HG03439 (cell line): ENCODE measurements around the gene POLR2L.

Experiments
- ATAC-seq: cut with Tn5 transposase; IDR thresholded peaks from one replicate; pipeline ENCODE4 v1.9.1; 2021; ENCODE audit warnings: mild to moderate bottlenecking, moderate library complexity; ENCODE audit not compliant: unreplicated experiment

POLR2L gene

DNA sequence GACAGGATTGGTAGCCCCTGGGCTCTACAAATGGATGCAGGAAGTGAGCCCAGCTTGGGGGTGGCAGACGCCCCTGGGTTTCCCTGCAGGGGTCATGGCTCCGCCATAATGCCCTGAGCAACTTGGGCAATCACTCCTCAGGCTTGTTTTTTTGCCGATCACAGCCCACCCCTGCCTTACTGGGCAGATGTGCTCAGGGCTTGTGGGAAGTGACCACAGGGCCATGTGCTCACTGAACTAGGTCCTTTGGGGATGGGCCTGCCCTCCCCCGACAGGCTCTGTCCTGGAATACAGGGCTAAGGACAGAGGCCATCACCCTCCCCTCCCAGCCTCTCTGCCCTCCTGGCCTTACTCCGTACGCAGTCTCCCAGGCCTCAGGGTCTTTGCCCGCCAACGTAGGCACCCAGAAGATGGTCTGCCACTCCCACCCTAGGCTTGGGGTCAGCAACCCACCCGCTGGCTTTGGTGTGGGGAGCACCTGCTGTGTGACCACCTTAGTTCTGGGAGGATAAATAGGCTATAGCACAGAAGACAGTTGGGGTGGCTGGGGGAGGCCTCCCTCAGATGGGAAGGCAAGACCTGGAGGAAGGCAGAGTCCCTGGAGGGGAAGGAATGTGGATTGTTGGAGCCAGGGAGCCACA, 28.8 kb downstream of the POLR2L start:
- ATAC-seq, result no peak

DNA sequence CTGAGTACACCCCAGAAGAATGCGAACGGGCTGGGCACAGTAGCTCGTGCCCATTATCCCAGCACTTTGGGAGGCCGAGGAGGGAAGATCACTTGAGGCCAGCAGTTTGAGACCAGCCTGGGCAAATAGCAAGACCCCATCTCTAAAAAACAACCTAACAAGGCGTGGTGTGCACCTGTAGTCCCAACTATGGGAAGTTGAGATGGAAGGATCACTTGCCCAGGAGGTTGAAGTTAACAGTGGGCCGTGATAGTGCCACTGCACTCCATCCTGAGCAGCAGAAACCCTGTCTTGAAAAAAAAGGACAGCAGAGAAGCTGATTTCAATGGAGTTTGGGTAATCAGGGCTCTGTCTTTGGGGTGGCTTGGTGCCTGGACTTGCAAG, 29.3 kb downstream of the POLR2L start:
- no peak for ATAC-seq

DNA sequence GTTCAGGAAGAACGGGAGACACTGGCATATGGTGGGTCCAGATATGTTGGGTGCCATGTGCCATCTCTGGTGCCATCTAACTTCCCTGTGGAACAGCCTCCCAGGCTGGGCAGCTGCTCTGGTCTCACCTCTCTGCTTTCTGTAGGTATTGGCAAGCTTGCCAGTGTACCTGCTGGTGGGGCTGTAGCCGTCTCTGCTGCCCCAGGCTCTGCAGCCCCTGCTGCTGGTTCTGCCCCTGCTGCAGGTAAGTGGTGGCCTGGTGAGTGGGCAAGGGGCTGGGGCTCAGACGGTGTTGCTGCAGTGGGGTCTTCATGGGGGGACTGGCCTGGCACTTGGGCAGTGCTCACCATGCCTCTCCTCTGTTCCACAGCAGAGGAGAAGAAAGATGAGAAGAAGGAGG, 29.9 kb downstream of the POLR2L start:
- no peak for ATAC-seq

DNA sequence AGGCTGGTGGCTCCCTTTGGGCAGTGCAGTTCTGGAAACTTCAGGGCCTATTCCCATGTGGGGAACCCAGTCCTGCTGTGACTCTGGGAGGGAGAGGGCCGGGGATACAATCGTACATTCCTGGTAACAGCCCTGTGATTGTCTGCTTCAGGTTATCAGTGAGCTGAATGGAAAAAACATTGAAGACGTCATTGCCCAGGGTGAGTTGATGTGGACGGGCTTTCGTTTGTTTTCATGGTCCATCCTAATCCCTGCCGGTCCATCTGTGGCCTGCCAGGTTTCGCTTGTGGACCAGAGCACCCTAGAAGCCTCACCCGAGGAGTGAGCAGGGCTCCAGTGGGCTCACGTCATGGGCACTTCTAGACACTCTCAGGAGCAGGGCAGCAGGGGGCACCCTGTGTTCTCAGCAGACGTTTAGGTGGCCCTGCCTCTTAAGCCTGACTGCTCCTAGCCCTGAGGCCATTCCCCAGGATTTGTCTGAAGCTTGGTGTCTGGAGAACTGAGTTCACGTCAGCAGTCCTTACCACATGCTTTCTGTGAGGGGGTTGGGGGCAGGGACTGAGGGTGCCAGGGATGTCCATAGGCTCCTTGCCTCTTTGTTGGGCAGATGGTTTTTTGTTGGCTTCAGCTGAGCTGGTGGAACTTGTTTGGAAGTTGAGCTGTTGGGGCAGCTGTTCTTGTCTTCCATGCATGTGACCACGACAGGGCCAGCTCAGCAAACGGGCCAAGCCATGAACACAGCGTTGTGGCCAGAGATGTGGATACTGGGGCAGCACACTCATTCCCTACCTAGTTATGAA, 30.7 kb downstream of the POLR2L start:
- ATAC-seq, result no peak

DNA sequence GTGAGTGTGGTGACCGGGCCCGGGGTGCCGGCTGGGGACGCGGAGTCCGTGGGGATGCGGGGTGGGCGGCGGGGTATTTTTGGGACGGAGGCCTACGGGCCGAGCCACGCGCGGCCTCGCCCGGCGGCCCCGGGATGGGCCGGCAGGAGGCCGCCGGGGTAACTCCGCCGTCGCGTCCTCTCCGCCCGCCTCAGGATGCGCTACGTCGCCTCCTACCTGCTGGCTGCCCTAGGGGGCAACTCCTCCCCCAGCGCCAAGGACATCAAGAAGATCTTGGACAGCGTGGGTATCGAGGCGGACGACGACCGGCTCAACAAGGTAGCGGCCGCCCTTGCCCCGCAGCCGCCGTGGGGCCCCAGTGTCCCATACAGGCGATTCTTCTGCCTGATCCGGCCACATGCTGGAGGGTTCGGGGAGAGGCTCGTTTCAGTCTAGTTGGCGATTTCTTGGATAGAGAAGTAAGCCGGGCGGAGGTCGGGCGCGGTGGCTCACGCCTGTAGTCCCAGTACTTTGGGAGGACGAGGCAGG, 32.2 kb downstream of the POLR2L start:
- no peak for ATAC-seq

DNA sequence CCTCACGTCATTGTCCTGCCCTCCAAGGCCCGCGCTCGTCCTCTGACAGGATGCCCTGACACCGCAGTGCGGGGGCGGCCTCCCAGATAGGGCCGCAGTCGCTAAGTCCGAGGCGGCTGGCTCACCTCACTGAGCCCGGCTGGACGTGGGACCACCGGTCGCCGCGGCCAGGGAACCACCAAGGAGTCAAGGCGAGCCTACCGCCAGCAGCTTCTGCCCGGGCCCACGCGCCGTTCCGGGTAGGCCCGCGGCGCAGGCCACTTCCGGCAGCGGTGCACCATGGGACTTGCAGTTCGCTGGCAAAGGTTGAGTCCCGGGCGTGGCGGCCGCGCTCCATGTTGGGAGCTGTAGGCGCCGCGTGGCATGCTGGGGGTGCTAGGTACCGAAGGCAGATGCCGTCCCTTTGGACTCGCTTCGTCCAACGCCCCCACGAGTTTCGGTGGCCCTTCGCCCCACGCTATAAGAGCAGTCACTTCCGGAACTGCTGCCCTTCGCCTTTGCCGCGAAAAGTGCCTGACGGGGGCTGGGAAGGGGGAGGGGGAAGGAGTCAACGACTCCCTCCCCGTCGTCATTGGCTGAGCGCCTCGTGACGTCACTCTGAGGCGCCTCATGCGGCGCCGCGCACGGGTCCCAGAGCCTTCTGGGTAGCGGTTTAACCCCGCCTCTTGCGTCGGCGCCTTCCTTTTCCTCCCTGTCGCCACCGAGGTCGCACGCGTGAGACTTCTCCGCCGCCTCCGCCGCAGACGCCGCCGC, 32.9 kb downstream of the POLR2L start, which contains the start of gene RPLP2:
Gene RPLP2, plus strand, starts transcription at position 681 of the 753 bp plus-strand sequence. CDS start 268 bp downstream, outside the sequence.
- peak; percentile 73 for ATAC-seq

DNA sequence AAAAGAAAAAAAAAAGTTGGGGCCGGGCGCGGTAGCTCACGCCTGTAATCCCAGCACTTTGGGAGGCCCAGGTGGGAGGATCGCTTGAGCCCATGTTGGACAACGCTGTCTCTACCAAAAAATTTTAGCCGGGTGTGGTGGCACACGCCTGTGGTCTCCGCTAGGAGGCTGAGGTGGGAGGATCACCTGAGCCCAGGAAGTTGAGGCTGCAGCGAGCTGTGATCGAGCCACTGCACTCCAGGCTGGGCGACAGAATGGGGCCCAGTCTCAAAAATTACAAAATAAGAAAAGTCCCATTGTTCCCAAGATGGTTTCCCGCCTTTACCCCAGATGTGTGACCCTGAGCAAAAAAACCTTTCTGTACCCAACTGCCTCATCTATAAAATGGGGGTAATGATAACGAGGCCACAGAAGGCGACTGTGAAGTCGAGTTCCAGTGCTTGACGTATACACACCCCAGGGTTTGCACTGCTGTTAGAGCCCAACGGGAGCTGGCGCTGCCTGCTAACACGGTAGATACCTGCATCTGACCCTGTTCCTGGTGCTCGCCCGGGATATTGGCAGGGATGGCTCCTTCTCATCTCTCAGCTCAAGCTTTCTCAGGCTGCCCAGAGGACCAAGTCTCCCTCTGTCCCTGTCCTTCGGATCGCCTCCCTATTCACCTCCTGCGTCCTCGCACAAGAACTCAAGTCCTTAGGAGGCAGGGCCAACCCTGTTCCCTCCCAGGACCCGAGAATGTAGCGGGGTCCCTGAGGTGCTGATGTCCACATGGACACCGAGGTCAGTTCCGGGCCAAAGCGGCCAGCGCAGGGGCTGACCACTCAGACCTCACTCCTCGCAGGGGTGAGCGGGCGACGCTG, 33.7 kb downstream of the POLR2L start:
- ATAC-seq, result peak; percentile 1

DNA sequence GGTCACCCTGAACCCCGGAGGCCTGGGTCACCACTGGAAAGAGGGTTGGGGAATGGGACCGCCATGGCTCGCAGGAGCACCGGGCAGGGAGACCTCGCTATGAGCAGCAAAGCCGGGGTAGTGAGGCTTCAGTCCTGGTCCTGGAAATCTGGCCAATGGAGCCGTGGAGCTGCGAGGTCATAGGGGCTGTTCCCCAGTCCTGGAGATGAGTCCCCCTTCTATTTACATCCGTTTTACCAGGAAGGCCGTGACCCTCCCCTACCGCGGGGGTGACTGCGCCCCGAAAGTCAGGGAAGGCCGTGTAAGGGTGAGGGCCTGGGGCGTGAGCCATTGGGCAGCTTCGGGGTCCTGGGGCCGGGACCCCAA, 37.7 kb downstream of the POLR2L start:
- ATAC-seq, result no peak

DNA sequence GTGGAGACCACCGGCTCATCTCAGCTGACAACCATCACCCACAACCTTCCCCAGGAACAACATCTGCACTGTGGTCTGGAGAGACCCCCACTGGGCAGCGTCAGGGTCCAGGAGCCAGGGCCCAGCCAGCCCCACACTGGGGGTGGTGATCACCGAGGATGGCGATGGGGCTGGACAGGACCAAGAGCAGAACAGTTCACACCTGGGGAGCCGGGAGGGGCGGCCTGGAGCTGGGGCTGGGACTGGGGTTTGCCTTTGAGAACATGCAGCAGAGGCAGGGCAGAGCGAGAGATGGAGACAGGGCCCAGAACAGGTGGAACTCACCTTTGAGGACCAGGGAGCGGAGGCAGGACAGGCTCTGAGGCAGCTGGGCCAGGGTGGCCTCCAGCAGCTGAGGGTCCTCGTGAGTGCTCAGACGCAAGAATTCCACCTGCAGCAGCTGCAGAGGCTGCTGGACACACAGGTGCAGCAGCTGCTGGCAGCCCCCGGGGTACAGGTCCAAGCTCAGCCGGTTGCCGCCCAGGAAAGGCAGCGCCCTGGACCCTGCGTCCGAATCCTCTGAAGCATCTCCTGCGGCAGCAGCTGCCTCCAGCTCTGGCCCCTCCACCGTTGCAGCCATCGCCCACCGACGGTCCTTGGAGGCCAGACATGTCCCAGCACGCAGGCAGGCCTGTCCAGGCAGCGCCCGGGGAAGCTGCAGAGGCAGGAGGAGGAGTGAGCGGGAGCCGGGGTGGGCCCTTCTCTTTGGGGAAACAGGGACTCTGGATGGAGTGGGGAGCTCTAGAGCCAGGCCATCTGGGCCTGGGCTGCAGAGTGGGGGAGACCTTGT, 38.3 kb downstream of the POLR2L start:
- ATAC-seq, result no peak

DNA sequence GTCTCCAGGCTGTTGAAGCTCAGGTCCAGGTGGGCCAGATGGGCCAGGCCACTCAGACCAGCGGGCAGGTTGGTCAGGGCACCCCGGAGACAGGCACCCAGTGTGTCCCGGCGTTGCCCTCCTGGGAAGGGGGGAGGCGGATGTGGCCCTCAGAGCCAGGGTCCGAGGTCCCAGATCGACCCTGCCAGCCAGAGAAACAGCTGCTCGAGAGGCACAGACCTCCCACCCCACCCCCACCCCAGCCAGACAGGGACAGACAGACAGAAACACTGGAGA, 38.9 kb downstream of the POLR2L start:
- ATAC-seq, result no peak

DNA sequence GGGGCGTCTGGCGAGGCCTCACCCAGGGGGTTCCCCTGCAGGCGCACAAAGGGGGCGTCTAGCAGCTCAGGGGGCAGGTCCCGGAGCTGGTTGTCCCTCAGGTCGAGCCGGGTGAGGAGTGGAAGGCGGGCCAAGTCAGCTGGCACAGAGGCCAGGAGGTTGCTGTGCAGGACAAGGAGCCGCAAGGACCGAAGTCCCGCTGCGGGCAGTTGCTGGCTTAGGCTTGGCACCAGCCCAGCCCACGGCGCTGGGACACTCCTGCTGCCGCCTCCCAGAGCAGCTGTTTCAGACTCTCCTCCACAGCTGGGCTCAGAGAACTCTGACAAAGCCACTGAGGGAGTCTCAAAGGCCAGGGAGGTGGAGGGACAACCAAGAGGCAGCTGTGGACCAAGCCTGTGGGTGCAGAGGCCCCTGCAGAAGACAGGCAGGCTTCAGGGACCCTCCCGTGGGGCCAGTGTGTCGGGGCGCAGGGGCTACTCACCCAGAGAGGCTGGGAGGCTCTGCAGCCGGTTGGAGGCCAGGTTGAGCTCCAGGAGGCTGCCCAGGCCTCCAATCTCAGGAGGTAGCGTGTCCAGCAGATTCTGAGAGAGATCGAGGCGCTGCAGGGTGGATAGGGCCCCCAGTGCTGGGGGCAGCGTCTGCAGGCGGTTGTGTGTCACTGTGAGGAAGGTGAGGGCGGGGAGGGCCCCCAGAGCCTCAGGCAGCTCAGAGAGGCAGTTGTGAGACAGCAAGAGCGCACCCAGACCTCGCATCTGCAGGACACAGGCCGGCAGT, 39.4 kb downstream of the POLR2L start:
- ATAC-seq, result no peak

DNA sequence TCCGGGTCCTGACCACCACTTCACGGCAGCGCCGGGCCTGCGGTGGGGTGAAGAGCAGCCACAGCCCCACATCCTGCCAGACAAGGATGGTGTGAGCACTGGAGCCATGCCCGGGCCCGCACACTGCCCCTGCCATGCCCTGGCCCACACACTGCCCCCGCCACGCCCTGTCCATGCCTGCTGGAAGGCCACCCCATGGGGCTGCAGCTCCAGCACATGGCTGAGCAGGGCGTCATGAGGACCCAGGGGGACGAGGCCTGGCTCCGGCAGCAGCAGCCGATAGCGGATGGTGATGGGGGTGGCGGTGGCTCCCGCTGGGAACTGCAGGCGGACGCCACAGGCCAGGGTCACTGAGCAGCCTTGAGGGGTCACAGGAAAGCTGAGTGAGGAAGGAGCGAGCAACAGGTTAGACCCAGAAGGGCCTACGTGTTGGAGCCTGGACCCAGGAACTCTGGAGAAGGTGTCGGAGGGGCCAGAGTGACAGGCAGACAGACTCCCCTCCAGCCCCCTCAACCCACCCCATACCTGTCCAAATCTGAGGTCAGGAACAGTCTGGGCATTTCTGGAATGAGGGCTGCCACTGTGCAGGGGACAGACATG, 40.2 kb downstream of the POLR2L start:
- ATAC-seq, result no peak

DNA sequence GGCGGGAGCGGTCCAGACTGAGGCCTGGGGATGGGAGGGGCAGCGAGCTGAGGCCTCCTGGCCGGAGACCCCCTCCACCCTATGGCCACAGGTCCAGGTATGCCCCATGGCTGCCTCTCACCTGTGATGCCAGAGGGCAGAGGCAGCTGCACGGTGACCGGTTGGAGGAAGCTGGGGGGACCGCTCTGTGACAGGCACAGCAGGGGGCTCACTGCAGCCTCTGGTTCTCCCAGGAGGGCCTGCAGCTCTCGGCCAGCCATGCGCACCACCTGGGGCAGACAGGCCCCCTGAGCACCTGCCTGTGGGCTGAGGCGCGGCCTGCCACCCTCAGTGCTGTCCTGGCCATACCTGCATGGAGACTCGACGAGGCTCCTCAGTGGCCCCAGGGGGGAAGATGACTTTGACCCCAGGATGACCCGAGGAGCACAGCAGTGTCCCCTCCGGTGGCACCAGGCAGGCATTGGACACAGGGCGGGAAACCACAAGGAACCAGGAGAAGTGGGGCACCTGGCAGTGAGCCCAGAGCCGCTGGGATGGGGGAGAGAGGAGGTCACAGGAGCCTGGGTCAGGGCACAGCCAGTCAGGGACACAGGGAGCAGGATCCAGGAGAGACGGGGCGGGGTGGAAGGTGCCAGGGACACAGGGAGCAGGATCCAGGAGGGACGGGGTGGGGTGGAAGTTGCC, 41.1 kb downstream of the POLR2L start:
- no peak for ATAC-seq

DNA sequence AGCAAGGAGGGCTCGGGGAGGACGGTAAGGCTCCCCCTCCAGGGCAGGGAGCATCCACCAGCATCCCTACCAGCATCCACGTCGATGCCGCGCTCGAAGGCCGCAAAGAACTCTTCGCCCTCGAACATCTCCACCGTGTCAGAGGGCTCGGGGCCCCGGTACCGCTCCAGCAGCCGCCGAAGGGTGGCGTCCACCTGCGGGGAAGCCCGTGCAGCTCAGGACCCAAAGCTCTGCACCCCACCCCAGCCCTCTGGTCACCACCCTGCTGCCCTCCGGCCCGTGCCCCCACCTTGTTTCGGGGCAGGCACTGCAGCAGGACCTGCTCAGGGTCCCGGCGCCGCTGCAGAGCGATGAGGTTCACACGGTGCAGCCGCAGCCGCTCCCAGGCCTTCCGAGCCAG, 41.9 kb downstream of the POLR2L start:
- no peak for ATAC-seq

DNA sequence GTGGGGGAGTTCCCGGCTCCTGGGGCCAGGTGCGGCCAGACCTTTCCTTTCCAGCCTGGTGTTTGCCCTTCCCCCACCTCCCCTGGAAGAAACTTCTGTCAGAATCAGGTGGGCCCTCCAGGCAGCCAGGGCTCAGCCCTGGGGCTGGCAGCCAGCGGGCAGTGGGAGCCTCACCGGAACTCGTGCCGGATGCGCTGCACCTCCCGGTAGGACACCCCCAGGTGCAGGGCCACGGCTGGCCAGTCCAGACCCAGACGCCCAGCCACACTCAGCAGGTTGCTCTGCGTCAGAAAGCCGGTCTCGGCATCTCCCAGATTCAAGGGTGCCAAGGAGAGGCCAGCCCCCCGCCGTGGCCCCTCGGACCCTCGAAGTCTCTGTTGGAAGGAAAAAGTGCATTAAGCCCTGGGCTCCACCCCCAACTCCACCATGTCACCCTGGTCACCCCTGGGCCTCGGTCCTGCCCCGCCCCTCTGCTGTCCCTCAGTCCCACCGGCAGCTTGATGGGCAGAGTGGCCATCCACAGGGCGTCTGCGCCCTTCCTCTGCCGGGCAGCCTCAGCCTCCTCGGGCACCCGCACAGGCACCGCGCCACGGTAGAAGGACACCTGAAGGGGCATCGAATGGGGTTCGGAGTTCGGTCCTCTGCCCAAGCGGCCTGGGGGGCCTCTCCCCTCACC, 42.5 kb downstream of the POLR2L start:
- ATAC-seq, result no peak

DNA sequence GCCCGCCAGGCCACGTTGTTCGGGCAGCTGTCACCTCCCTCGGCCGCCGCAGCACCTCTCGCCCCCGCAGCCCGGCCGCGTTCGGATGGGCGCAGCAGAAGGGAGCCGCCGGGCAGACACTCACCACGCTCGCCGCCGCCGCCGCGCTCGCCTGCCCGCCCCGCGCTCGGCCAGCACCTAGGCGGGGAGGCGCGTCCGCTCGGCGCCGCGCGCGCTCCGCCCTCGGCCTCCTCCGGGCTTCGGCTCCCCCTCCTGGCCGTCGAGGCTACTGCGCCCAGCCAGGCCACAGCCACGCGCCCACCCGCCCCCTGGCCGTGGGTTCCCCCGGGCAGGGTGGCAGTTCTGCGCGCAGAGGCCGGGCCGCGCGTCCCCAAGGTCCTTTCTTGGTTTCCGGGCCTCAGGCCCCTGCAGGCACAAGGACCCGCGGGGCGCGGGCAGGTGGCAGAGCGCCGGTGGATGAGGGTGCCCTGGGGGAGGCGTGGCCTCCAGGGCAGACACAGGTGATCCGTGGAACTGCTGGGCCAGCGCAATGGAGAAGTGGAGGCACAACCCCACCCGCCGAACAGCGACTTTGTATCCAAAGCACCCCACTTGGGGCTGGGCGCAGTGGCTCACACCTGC, 44.1 kb downstream of the POLR2L start, which contains the start of gene SLC25A22:
Gene SLC25A22, minus strand, starts transcription at position 189 of the 621 bp plus-strand sequence. CDS start 3,275 bp downstream, outside the sequence.
- peak; percentile 47 for ATAC-seq
